ENCODE data around the gene CD36. TPM values are rescaled to one million over a fixed set of nuclear protein-coding genes. Genes with fewer than 3 reads are reported as not detected.

Gene CD36
- polyA plus RNA-seq, 1 donor from 2014 or later: 0.31 TPM

- no peaks in the 10 kb centered on the region for H4K20me1 ChIP-seq (ENCODE audit: insufficient read depth)
- no peak overlapping the region for H3K27ac ChIP-seq (ENCODE audit: low read length)
- H3K4me2 ChIP-seq (ENCODE audit: low read length): no peak overlapping the region
- H3K9ac ChIP-seq (ENCODE audit: low read length): no peak overlapping the region
- H3K4me3 ChIP-seq (ENCODE audit: low read length): no peak overlapping the region
- no peaks in the 10 kb centered on the region for H3K79me2 ChIP-seq (replicated peaks; ENCODE audit: insufficient read depth, low read length)
- no peaks in the 10 kb centered on the region for H3F3A ChIP-seq (ENCODE audit: insufficient read depth, low read length, poor library complexity, severe bottlenecking)
- TF ChIP-seq TAF1 (IDR thresholded peaks at IDR 0.05; ENCODE audit: low read depth) (no peak), CTCF (IDR thresholded peaks at IDR 0.05; ENCODE audit: poor library complexity, severe bottlenecking) (no peak), POLR2AphosphoS5 (IDR thresholded peaks at IDR 0.05) (no peak), SMC3 (conservative IDR thresholded peaks at IDR 0.05; ENCODE audit: poor library complexity) (no peak), REST (IDR thresholded peaks at IDR 0.05; ENCODE audit: borderline replicate concordance) (no peak), EZH2 (IDR thresholded peaks at IDR 0.05; ENCODE audit: borderline replicate concordance, insufficient read depth, low read length, poor library complexity, severe bottlenecking) (no peak), EP300 (conservative IDR thresholded peaks at IDR 0.05; ENCODE audit: poor library complexity, severe bottlenecking) (no peak), MXI1 (conservative IDR thresholded peaks at IDR 0.05; ENCODE audit: poor library complexity, severe bottlenecking) (no peak), RAD21 (conservative IDR thresholded peaks at IDR 0.05) (no peak)
- no peaks in the 10 kb centered on the region for H3K36me3 ChIP-seq (ENCODE audit: insufficient read depth, low read length)
- no peaks in the 10 kb centered on the region for H3K9me3 ChIP-seq (ENCODE audit: low read length)
- no peaks in the 10 kb centered on the region for H3K27me3 ChIP-seq (ENCODE audit: insufficient read depth, low read depth, low read length)
- no peak overlapping the region for H2AFZ ChIP-seq (ENCODE audit: low read depth, low read length)
- H3K9me2 ChIP-seq (ENCODE audit: insufficient read depth, low read length): no peaks in the 10 kb centered on the region
Observed at GRCh38 chr7:80597875-80598274, 40.6 kb upstream of the CD36 start.

- Histone ChIP-seq H3K4me3 (ENCODE audit: low read length) (no peak overlapping the region), H3K4me2 (ENCODE audit: low read length) (no peak overlapping the region), H3K36me3 (ENCODE audit: insufficient read depth, low read length) (no peaks in the 10 kb centered on the region), H4K20me1 (ENCODE audit: insufficient read depth) (no peaks in the 10 kb centered on the region), H3K27ac (ENCODE audit: low read length) (no peak overlapping the region), H3K27me3 (ENCODE audit: insufficient read depth, low read depth, low read length) (no peaks in the 10 kb centered on the region), H2AFZ (ENCODE audit: low read depth, low read length) (no peak overlapping the region), H3K9me2 (ENCODE audit: insufficient read depth, low read length) (no peaks in the 10 kb centered on the region), H3F3A (ENCODE audit: insufficient read depth, low read length, poor library complexity, severe bottlenecking) (no peaks in the 10 kb centered on the region), H3K9me3 (ENCODE audit: low read length) (no peaks in the 10 kb centered on the region), H3K9ac (ENCODE audit: low read length) (no peak overlapping the region), H3K79me2 (replicated peaks; ENCODE audit: insufficient read depth, low read length) (no peaks in the 10 kb centered on the region)
- TF ChIP-seq SMC3 (conservative IDR thresholded peaks at IDR 0.05; ENCODE audit: poor library complexity): no peak
- no peak for TF ChIP-seq EP300 (conservative IDR thresholded peaks at IDR 0.05; ENCODE audit: poor library complexity, severe bottlenecking)
- TF ChIP-seq TAF1 (IDR thresholded peaks at IDR 0.05; ENCODE audit: low read depth): no peak
- TF ChIP-seq RAD21 (conservative IDR thresholded peaks at IDR 0.05): no peak
- TF ChIP-seq EZH2 (IDR thresholded peaks at IDR 0.05; ENCODE audit: borderline replicate concordance, insufficient read depth, low read length, poor library complexity, severe bottlenecking): no peak
- TF ChIP-seq POLR2AphosphoS5 (IDR thresholded peaks at IDR 0.05): no peak
- no peak for TF ChIP-seq MXI1 (conservative IDR thresholded peaks at IDR 0.05; ENCODE audit: poor library complexity, severe bottlenecking)
- TF ChIP-seq CTCF (IDR thresholded peaks at IDR 0.05; ENCODE audit: poor library complexity, severe bottlenecking): no peak
- no peak for TF ChIP-seq REST (IDR thresholded peaks at IDR 0.05; ENCODE audit: borderline replicate concordance)
Observed at GRCh38 chr7:80600046-80600445, 38.4 kb upstream of the CD36 start.
